ENCODE data around the gene USP34.

DNA sequence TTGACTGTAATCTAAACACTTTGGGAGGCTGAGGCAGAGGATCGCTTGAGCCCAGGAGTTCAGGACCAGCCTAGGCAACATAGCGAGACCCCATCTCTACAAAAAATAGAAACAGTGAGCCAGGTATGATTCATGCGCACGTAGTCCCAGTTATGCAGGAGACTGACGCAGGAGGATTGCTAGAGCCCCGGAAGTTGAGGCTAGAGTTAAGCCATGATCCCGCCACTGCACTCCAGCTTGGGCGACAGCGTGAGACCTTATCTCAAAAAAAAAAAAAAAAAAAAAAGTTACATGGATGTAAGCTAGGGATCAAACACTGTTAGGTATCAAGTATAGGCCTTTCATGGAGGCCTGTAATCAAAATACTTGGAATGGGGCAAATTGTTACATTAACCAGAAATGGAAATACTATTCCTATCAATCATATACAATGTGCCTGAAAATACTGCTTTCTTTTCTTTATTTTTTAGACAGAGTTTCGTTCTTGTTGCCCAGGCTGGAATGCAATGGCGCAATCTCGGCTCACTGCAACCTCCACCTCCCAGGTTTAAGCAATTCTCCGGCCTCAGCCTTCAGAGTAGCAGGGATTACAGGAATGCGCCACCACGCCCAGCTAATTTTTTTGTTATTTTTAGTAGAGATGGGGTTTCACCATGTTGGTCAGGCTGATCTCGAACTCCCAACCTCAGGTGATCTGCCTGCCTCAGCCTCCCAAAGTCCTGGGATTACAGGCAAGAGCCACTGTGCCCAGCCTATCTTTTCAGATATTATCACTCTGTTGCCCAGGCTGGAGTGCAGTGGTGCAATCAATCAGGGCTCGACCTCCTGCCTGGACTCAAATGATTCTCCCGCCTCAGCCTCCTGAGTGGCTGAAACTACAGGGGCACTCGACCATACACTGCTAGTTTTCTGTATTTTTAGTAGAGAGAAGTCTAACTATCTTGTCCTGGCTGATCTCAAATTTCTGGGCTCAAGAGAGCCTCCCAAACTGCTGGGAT lies 40.1 kb upstream of the USP34 start:
- TF ChIP-seq CTCF (IDR thresholded peaks at IDR 0.05; ENCODE audit: low read depth, low read length) (no peak), POLR2A (IDR thresholded peaks at IDR 0.05; ENCODE audit: extremely low read depth, insufficient read length) (no peak)

All from NB4 (cell line).